NB4 (cell line): ENCODE measurements around the gene FAM83F.
A peak's percentile ranks its signal among the peaks of the same experiment; 100 is the strongest.

Source experiments
- DNase-seq: peaks from one replicate; pipeline ENCODE4 v3.0.0; 2010; ENCODE audit warnings: low read depth
- H3K4me3 ChIP-seq: one replicate; pipeline ENCODE4 v1.5.1; 2011; ENCODE audit warnings: mild to moderate bottlenecking, low read depth, low read length, moderate library complexity
- CTCF ChIP-seq: IDR thresholded peaks from one replicate; pipeline ENCODE4 v1.5.1; 2012; ENCODE audit warnings: low read depth, low read length
- MYC ChIP-seq: IDR thresholded peaks from 2 replicates; pipeline ENCODE4 v1.6.1; 2011; ENCODE audit warnings: low read depth, low read length
- POLR2A ChIP-seq: IDR thresholded peaks from 2 replicates; pipeline ENCODE4 v1.6.1; 2011; ENCODE audit warnings: mild to moderate bottlenecking; ENCODE audit not compliant: insufficient read length; ENCODE audit errors: extremely low read depth
- TF ChIP-seq, protein P1 (sequence below): IDR thresholded peaks from 2 replicates; pipeline ENCODE4 v1.6.1; 2011; ENCODE audit warnings: low read depth, low read length

The FAM83F gene

DNA sequence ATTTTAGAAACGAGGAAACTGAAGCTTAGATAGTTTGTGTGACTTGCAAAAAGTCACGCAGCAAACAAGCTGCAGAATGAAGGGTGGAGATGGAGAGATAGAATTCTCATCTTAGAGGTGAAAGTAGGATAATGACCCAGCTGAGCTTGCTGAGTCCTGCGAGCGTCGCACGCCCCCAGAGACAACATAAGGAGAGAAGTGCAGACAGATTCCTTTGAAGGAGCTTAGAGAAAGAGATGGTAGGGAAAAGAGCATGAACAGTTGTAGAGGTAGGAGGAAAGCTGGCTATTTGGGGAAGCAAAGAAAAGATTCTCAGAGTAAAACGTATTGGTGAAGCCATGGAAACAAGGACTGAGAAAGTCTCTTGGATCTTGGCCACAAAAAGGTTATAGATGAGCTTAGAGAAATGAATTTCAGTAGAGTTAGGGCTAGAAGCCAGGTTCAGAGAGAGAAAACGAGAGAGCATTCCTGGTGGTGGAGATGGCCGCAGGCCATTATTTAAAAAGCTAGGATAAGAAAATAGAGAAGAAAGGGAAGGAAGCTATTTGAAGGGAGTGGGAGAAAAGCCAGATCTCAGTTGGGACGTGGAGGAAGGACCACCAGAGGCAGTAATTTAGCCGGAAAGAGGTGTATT, 44.8 kb downstream of the FAM83F start:
- no peak for DNase-seq
- TF ChIP-seq MYC: no peak
- no peak overlapping the region for H3K4me3 ChIP-seq

GRCh38 chr22:40040927-40041326, 46.2 kb downstream of the FAM83F start:
- TF ChIP-seq MYC (no peak), POLR2A (no peak), CTCF (no peak)
- TF ChIP-seq, protein P1, sequence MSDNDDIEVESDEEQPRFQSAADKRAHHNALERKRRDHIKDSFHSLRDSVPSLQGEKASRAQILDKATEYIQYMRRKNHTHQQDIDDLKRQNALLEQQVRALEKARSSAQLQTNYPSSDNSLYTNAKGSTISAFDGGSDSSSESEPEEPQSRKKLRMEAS: no peak
- DNase-seq: no peak
- H3K4me3 ChIP-seq: no peak overlapping the region

- TF ChIP-seq POLR2A: no peak
- no peak for TF ChIP-seq MYC
- TF ChIP-seq, protein P1: no peak
- TF ChIP-seq CTCF: no peak
- no peak for DNase-seq
- no peak overlapping the region for H3K4me3 ChIP-seq
Observed at GRCh38 chr22:40041366-40042137, 46.8 kb downstream of the FAM83F start.

DNA sequence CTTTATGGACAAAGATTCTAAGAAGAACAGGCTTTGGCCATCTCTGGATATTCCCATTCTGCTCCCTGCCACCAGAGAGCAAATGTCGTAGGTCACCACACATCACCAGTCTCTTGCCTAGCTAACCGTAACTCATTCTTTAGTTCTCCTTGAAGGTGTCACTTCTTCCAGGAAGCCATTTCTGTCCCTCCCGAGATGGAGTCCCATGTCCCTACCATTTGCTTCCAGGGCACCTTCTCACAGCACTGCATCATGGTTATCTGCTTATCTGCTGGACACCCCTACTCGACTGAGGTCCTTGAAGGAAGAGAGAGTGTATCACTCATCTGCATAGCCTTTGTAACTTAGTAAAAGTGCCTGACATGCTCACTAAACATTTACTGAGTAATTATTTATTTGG, 47.6 kb downstream of the FAM83F start:
- no peak for DNase-seq
- H3K4me3 ChIP-seq: no peak overlapping the region
- TF ChIP-seq MYC (no peak), CTCF (no peak), POLR2A (no peak)
- TF ChIP-seq, protein P1: no peak

GRCh38 chr22:40043081-40043480, 48.3 kb downstream of the FAM83F start:
- no peak for DNase-seq
- H3K4me3 ChIP-seq: no peak overlapping the region
- TF ChIP-seq POLR2A (no peak), CTCF (no peak), MYC (no peak)
- TF ChIP-seq, protein P1: no peak

- TF ChIP-seq CTCF: no peak
- TF ChIP-seq POLR2A: no peak
- TF ChIP-seq, protein P1: no peak
- no peak for TF ChIP-seq MYC
- no peak for DNase-seq
- peak overlapping the region; percentile 79 for H3K4me3 ChIP-seq
Observed at GRCh38 chr22:40043793-40044101, 49.0 kb downstream of the FAM83F start.
